ENCODE data around the gene CPNE7. TPM values are rescaled to one million over a fixed set of nuclear protein-coding genes. Genes with fewer than 3 reads are reported as not detected.

The CPNE7 gene
- total and polyA plus RNA-seq, 2 of the 13 experiments (the other 11 are each of a cell fraction or from before 2014, with no cell fraction given), result 0.59 TPM; not detected in 1

DNA sequence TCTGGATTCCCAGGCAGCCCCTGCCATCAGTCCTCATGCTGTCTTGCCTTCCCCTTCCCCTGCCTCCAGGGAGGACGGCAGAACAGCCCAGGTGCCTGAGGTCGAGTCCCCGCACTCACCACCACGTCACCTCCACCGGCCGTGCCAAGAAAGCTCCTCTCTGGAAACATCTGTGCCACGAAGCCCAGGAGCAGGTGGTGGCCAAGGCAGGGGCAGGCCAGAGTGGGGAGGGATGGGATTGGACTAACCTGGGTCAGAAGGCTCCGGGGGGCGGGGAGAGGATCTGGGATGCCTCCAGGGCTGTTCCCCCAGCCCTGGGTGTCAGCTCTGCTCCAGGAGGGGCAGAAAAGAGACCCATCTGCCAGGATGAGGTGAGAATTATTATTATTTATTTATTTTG is 30.4 kb downstream of the CPNE7 start (continued):
- TF ChIP-seq, protein P1, sequence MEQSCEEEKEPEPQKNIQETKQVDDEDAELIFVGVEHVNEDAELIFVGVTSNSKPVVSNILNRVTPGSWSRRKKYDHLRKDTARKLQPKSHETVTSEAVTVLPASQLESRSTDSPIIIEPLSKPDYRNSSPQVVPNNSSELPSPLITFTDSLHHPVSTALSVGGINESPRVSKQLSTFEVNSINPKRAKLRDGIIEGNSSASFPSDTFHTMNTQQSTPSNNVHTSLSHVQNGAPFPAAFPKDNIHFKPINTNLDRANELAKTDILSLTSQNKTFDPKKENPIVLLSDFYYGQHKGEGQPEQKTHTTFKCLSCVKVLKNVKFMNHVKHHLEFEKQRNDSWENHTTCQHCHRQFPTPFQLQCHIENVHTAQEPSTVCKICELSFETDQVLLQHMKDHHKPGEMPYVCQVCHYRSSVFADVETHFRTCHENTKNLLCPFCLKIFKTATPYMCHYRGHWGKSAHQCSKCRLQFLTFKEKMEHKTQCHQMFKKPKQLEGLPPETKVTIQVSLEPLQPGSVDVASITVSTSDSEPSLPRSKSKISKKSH (CRISPR knock-in tag; IDR thresholded peaks at IDR 0.05; ENCODE audit: borderline replicate concordance), result no peak
- TF ChIP-seq, protein P2, sequence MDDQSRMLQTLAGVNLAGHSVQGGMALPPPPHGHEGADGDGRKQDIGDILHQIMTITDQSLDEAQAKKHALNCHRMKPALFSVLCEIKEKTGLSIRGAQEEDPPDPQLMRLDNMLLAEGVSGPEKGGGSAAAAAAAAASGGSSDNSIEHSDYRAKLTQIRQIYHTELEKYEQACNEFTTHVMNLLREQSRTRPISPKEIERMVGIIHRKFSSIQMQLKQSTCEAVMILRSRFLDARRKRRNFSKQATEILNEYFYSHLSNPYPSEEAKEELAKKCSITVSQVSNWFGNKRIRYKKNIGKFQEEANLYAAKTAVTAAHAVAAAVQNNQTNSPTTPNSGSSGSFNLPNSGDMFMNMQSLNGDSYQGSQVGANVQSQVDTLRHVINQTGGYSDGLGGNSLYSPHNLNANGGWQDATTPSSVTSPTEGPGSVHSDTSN (CRISPR knock-in tag; IDR thresholded peaks at IDR 0.05; ENCODE audit: borderline replicate concordance), result no peak
- TF ChIP-seq ZNF564 (CRISPR knock-in tag; IDR thresholded peaks at IDR 0.05), result no peak
- TF ChIP-seq TARDBP (CRISPR knock-in tag; IDR thresholded peaks at IDR 0.05), result no peak

DNA sequence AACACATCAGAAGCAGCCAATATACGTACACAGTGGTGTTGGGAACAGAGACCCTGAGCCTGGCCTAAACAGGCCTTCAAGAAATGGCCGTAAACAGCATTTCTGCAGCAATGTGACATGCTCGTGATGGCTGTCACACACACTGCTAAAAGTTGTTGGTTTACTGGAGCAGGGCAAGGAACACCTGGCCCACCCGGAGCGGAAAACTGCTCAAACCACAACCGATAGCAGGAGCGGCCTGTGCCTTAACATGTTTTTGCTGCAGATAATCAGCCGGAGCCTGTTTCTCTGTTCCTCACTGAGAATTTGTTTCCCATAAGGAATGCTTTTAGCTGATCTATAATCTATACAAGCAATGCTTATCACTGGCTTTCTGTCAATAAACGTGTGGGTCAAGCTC is 31.9 kb downstream of the CPNE7 start:
- POLR2A ChIA-PET, result no interaction called here
- H2AFZ ChIP-seq (ENCODE audit: low read length), result no peak overlapping the region
- TF ChIP-seq, protein P3, sequence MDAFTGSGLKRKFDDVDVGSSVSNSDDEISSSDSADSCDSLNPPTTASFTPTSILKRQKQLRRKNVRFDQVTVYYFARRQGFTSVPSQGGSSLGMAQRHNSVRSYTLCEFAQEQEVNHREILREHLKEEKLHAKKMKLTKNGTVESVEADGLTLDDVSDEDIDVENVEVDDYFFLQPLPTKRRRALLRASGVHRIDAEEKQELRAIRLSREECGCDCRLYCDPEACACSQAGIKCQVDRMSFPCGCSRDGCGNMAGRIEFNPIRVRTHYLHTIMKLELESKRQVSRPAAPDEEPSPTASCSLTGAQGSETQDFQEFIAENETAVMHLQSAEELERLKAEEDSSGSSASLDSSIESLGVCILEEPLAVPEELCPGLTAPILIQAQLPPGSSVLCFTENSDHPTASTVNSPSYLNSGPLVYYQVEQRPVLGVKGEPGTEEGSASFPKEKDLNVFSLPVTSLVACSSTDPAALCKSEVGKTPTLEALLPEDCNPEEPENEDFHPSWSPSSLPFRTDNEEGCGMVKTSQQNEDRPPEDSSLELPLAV (CRISPR knock-in tag; conservative IDR thresholded peaks at IDR 0.05; ENCODE audit: low read depth), result no peak
- TF ChIP-seq, protein P4, sequence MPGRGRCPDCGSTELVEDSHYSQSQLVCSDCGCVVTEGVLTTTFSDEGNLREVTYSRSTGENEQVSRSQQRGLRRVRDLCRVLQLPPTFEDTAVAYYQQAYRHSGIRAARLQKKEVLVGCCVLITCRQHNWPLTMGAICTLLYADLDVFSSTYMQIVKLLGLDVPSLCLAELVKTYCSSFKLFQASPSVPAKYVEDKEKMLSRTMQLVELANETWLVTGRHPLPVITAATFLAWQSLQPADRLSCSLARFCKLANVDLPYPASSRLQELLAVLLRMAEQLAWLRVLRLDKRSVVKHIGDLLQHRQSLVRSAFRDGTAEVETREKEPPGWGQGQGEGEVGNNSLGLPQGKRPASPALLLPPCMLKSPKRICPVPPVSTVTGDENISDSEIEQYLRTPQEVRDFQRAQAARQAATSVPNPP (CRISPR knock-in tag; IDR thresholded peaks at IDR 0.05), result no peak
- TF ChIP-seq STAT6 (CRISPR knock-in tag; IDR thresholded peaks at IDR 0.05; ENCODE audit: borderline replicate concordance) (no peak), ZNF251 (CRISPR knock-in tag; IDR thresholded peaks at IDR 0.05) (no peak), ADNP (CRISPR knock-in tag; IDR thresholded peaks at IDR 0.05) (no peak), FOXA3 (CRISPR knock-in tag; IDR thresholded peaks at IDR 0.05) (no peak), SMAD9 (CRISPR knock-in tag; IDR thresholded peaks at IDR 0.05) (no peak), RFXAP (CRISPR knock-in tag; IDR thresholded peaks at IDR 0.05; ENCODE audit: borderline replicate concordance) (no peak), PHF8 (CRISPR knock-in tag; IDR thresholded peaks at IDR 0.05) (no peak), MIXL1 (CRISPR knock-in tag; IDR thresholded peaks at IDR 0.05) (no peak), ZNF746 (CRISPR knock-in tag; IDR thresholded peaks at IDR 0.05) (no peak), ZNF451 (CRISPR knock-in tag; IDR thresholded peaks at IDR 0.05) (no peak)

More for the DNA sequence above, 31.9 kb downstream of the CPNE7 start:
- H3K27ac ChIP-seq (ENCODE audit: extremely low read length, insufficient read depth, low read length), result no peak overlapping the region
- CTCF ChIA-PET (ENCODE audit: low intra/inter-chr PET ratio, low total read pairs), result no interaction called here
- H3K4me2 ChIP-seq (ENCODE audit: low read depth, low read length), result no peak overlapping the region
- DNase-seq (ENCODE audit: low spot score) (no peak), FAIRE-seq (no peak), ATAC-seq (no peak)
- H3K4me1 ChIP-seq (ENCODE audit: insufficient read depth, low read length), result peaks cover 31% of the 10 kb centered on the region
- H3K79me2 ChIP-seq (ENCODE audit: insufficient read depth, low read length), result no peaks in the 10 kb centered on the region
- no TSS peak for BruUV-seq (replicated peaks)
- H3K9ac ChIP-seq (ENCODE audit: insufficient read depth, low read depth, low read length), result no peak overlapping the region
- intact Hi-C loops (cut with micrococcal nuclease; ENCODE audit: unreplicated experiment), result no loop called here
- H3K4me3 ChIP-seq (replicated peaks in 1 of 3; ENCODE audit: insufficient read depth in 1 of 3, low read depth in 2 of 3, low read length in 3 of 3), result no peak overlapping the region
- in situ Hi-C loops (cut with HindIII; ENCODE audit: extremely low pct_ligation_motif_present, low pct_unique_long_range_greater_than_20kb), result no loop called here
- peaks cover 7 to 33% of the 10 kb centered on the region in 2 experiments for H3K27me3 ChIP-seq (ENCODE audit: control insufficient read depth in 1 of 2, insufficient read depth in 2 of 2, low read length in 2 of 2)
- H4K20me1 ChIP-seq (ENCODE audit: insufficient read depth, low read length), result no peaks in the 10 kb centered on the region
- H3K9me3 ChIP-seq (ENCODE audit: low read length), result no peaks in the 10 kb centered on the region
- WGBS (ENCODE audit: low lambda C conversion rate), result 53% methylated on average over 9 of the region's 9 CpGs
- no peaks in the 10 kb centered on the region for H3K36me3 ChIP-seq (replicated peaks in 1 of 2; ENCODE audit: control insufficient read depth in 1 of 2, insufficient read depth in 2 of 2, low read length in 2 of 2)

All from HepG2 (cell line).